Ovary (tissue), 9 donors: ENCODE results near the gene BRI3. TPM values are rescaled to one million over a fixed set of nuclear protein-coding genes. Genes with fewer than 3 reads are reported as not detected.

ENCODE experiments used
- DNase-seq, 5 donors: peaks; one replicate each; pipeline ENCODE4 v3.0.0-alpha.2; 2019 to 2020
- H3K27ac ChIP-seq, 2 donors: fragments of 200-600 bp; one replicate each; pipeline versions ENCODE4 v1.5.1 to v1.8.0; 2019 to 2022
- H3K27me3 ChIP-seq: fragments of 200-600 bp; one replicate; pipeline ENCODE4 v1.8.0; 2022
- H3K36me3 ChIP-seq: fragments of 200-600 bp; sonication (generic); one replicate; pipeline ENCODE4 v1.5.1; 2019
- H3K4me1 ChIP-seq: one replicate; pipeline ENCODE4 v1.8.1; 2013; ENCODE audit warnings: mild to moderate bottlenecking, moderate library complexity; ENCODE audit not compliant: insufficient read depth
- H3K4me3 ChIP-seq: fragments of 200-600 bp; sonication (generic); one replicate; pipeline ENCODE4 v1.5.1; 2017
- H3K9me3 ChIP-seq, 2 donors: fragments of 200-600 bp in 1 of 2; sonication (generic) in 1 of 2; one replicate each; pipeline versions ENCODE4 v1.5.1 to v1.8.1; 2013 to 2019; ENCODE audit warnings: mild to moderate bottlenecking in 1 of 2, moderate library complexity in 1 of 2
- EP300 ChIP-seq: sonication (generic); formaldehyde crosslinking; IDR thresholded peaks from one replicate; pipeline ENCODE4 v1.6.1; 2017; ENCODE audit warnings: antibody characterized with exemption
- POLR2A ChIP-seq: fragments of 450-650 bp; IDR thresholded peaks from one replicate; pipeline ENCODE4 v1.6.1; 2017; ENCODE audit warnings: antibody characterized with exemption, mild to moderate bottlenecking, moderate library complexity
- WGBS, 3 donors: extraction: QIAGEN DNeasy Blood & Tissue Kit in 1 of 3; methylation state at CpG; one replicate each; pipeline versions ENCODE4 v1.1.5 to v1.1.7; 2013 to 2017; 5-methylcytosine and 5-hydroxymethylcytosine counted together
- intact Hi-C, 4 donors: fragments of 100-400 bp; cut with DNase I; formaldehyde crosslinking; loops; one replicate each; pipeline versions ENCODE4 v1.11.0 to v1.15.1; 2022 to 2023
- polyA plus RNA-seq, 2 donors: library from polyadenylated mRNA; stranded (reverse); fragments of 200-250 nt in 1 of 2; fragments of 350-450 nt in 1 of 2; fragmentation: Illumina TruSeq in 1 of 2; extraction: RNeasy Lipid Tissue Mini Kit (QIAGEN cat#74804) in 1 of 2; gene quantifications; one replicate each; pipeline ENCODE4 v1.2.3, GENCODE V29; 2013 to 2014
- total RNA-seq, 7 donors: library from RNA; depleted of rRNA in 2 of 7; stranded (reverse); fragments of >200 nt in 2 of 7; fragmentation: NEBNext Ultra II Directional in 3 of 7; extraction: Animal tissue kit (Norgen Biotek cat#: 25700) in 3 of 7; gene quantifications; one replicate each; pipeline versions ENCODE4 v1.1.0 to v1.2.4, GENCODE V29; 2016 to 2023
- TF ChIP-seq, protein P1 (sequence below), 3 donors: fragments of 450-650 bp in 2 of 3; fragments of 200-600 bp in 1 of 3; IDR thresholded peaks; one replicate each; pipeline versions ENCODE4 v1.5.1 to v1.8.0; 2016 to 2022; ENCODE audit warnings: antibody characterized with exemption in 3 of 3, mild to moderate bottlenecking in 1 of 3
- donor health status: DM: no; HTN: no; CAD: no; lungs with moderate emphysema.
- donor health status: DM: no; HTN: no; CAD: no.
- donor health status: Bipolar disorder and iron deficiency.
- donor health status: DM: yes; HTN: yes; CAD: no.
- donor health status: DM: no; HTN: no; CAD: no.
- donor health status: DM: yes; HTN: yes; CAD: no.

The BRI3 gene
- total and polyA plus RNA-seq, 9 donors: 19.9 to 161 (median 133) TPM

DNA sequence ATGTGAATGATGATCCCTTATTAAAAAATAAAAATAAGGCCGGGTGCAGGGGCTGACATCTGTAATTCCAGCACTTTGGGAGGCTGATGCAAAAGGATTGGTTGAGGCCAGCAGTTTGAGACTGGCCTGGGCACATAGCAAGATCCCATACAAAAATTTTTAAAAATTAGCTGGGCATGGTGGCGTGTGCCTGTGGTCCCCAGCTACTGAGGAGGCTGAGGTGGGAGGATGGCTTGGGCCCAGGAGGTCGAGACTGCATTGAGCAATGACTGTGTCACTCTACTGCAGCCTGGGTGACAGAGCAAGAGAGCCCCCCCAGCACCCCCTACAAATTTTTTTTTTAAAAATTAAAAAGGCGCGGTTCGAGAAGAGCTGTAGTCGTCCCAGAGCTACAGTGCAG, 1.2 kb upstream of the BRI3 start:
- no peak overlapping the region for H3K27ac ChIP-seq

GRCh38 chr7:98281757-98282606, 496 bp downstream of the BRI3 start:
- H3K4me3 ChIP-seq: peak overlapping the region; percentile 98
- intact Hi-C loops: no loop called here
- no peaks in the 10 kb centered on the region for H3K9me3 ChIP-seq
- no peaks in the 10 kb centered on the region for H3K27me3 ChIP-seq
- peaks cover 35% of the 10 kb centered on the region for H3K4me1 ChIP-seq
- 0 to 1% (median 1%) methylated on average over 69 to 77 of the region's 77 CpGs for WGBS, 3 donors
- no peak for TF ChIP-seq EP300
- TF ChIP-seq, protein P1, sequence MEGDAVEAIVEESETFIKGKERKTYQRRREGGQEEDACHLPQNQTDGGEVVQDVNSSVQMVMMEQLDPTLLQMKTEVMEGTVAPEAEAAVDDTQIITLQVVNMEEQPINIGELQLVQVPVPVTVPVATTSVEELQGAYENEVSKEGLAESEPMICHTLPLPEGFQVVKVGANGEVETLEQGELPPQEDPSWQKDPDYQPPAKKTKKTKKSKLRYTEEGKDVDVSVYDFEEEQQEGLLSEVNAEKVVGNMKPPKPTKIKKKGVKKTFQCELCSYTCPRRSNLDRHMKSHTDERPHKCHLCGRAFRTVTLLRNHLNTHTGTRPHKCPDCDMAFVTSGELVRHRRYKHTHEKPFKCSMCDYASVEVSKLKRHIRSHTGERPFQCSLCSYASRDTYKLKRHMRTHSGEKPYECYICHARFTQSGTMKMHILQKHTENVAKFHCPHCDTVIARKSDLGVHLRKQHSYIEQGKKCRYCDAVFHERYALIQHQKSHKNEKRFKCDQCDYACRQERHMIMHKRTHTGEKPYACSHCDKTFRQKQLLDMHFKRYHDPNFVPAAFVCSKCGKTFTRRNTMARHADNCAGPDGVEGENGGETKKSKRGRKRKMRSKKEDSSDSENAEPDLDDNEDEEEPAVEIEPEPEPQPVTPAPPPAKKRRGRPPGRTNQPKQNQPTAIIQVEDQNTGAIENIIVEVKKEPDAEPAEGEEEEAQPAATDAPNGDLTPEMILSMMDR (IDR thresholded peaks at IDR 0.05): no peak
- no peak for TF ChIP-seq POLR2A
- DNase-seq: peak; percentile 53 to 81 (median 55)
- H3K36me3 ChIP-seq: no peaks in the 10 kb centered on the region
- peak overlapping the region; percentile 54 to 85 for H3K27ac ChIP-seq

More for the DNA sequence above, 1.2 kb upstream of the BRI3 start:
- intact Hi-C loops: no loop called here
- no peak for DNase-seq
- Histone ChIP-seq H3K9me3 (no peaks in the 10 kb centered on the region), H3K4me3 (peak overlapping the region; percentile 49), H3K4me1 (peaks cover 21% of the 10 kb centered on the region), H3K36me3 (no peaks in the 10 kb centered on the region), H3K27me3 (no peaks in the 10 kb centered on the region)
- 30 to 47% (median 37%) methylated on average over 7 of the region's 7 CpGs for WGBS, 3 donors
- TF ChIP-seq POLR2A: no peak
- TF ChIP-seq, protein P1 (IDR thresholded peaks at IDR 0.05): no peak
- no peak for TF ChIP-seq EP300

DNA sequence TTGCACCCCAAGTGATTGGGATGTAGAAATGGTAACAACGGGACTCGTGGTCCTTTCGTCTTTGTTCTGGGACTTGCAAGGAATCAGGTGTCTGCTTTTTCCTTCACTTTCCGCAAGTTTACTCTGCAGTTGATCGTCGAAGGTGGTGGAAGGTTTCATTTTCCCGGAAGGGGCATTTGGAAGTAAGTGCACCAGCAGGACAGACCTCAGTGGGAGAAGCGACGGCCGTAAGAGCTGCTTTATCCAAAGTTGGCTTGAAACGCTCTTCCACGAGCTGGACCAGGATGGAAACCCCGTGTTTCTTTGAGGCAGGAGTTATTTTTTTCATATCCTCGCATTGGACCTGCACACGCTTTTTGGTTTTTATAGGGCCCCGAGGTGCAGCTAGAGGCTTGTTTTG, 1.2 kb downstream of the BRI3 start:
- H3K4me3 ChIP-seq: peak overlapping the region; percentile 98
- no peaks in the 10 kb centered on the region for H3K36me3 ChIP-seq
- TF ChIP-seq EP300 (no peak), POLR2A (no peak)
- TF ChIP-seq, protein P1 (IDR thresholded peaks at IDR 0.05): no peak
- H3K27ac ChIP-seq: peak overlapping the region; percentile 54 to 85
- no peaks in the 10 kb centered on the region for H3K9me3 ChIP-seq
- H3K4me1 ChIP-seq: peaks cover 36% of the 10 kb centered on the region
- intact Hi-C loops: no loop called here
- no peaks in the 10 kb centered on the region for H3K27me3 ChIP-seq
- no peak for DNase-seq
- 16 to 22% (median 22%) methylated on average over 16 of the region's 16 CpGs for WGBS, 3 donors

GRCh38 chr7:98283127-98283886, 1.8 kb downstream of the BRI3 start:
- Histone ChIP-seq H3K27ac (no peak overlapping the region), H3K27me3 (no peaks in the 10 kb centered on the region), H3K4me1 (peaks cover 38% of the 10 kb centered on the region), H3K9me3 (no peaks in the 10 kb centered on the region), H3K4me3 (peak overlapping the region; percentile 98), H3K36me3 (no peaks in the 10 kb centered on the region)
- intact Hi-C loops: no loop called here
- no peak for DNase-seq
- TF ChIP-seq POLR2A (no peak), EP300 (no peak)
- TF ChIP-seq, protein P1 (IDR thresholded peaks at IDR 0.05): no peak
- WGBS, 3 donors: 57 to 61% (median 59%) methylated on average over 19 of the region's 19 CpGs
